DND-41 (cell line): Measurements from ENCODE around the gene SRRT.

Experiments used
- ATAC-seq: fragments of 200-7000 bp; cut with Tn5 transposase; 3 replicates; pipeline ENCODE4 v1.9.1; 2021; ENCODE audit warnings: low read depth; ENCODE audit not compliant: insufficient read depth
- DNase-seq: peaks from one replicate; pipeline ENCODE4 v3.0.0-alpha.2; 2020
- H2AFZ ChIP-seq: 2 replicates; pipeline ENCODE4 v1.6.0; 2012; ENCODE audit warnings: low read depth, low read length
- H3K27ac ChIP-seq: 2 replicates; pipeline ENCODE4 v1.5.1; 2012; ENCODE audit warnings: low read length, inconsistent platforms
- H3K27me3 ChIP-seq: fragments of 200-600 bp; sonication (generic); 2 replicates; pipeline ENCODE4 v1.6.0; 2012; ENCODE audit warnings: low read length, mild to moderate bottlenecking, inconsistent platforms; ENCODE audit not compliant: insufficient read depth, poor library complexity
- H3K36me3 ChIP-seq: 2 replicates; pipeline ENCODE4 v1.5.1; 2012; ENCODE audit warnings: low read length, inconsistent platforms; ENCODE audit not compliant: insufficient read depth
- H3K4me1 ChIP-seq: 2 replicates; pipeline ENCODE4 v1.5.1; 2012; ENCODE audit warnings: mild to moderate bottlenecking, low read length; ENCODE audit not compliant: insufficient read depth
- H3K4me2 ChIP-seq: 2 replicates; pipeline ENCODE4 v1.6.0; 2012; ENCODE audit warnings: mild to moderate bottlenecking, moderate library complexity, low read length, inconsistent platforms; ENCODE audit not compliant: insufficient read depth
- H3K4me3 ChIP-seq, 2 experiments: fragments of 200-600 bp in 1 of 2; shearing (Covaris generic) in 1 of 2; 2 replicates each; pipeline ENCODE4 v1.5.1; 2012 to 2016; ENCODE audit warnings: inconsistent platforms in 2 of 2, low read length in 2 of 2, mild to moderate bottlenecking in 2 of 2, low read depth in 1 of 2, moderate library complexity in 1 of 2
- H3K79me2 ChIP-seq: 2 replicates; pipeline ENCODE4 v1.6.0; 2012; ENCODE audit warnings: low read length, inconsistent platforms; ENCODE audit not compliant: insufficient read depth
- H3K9ac ChIP-seq: 2 replicates; pipeline ENCODE4 v1.6.0; 2012; ENCODE audit warnings: low read depth, mild to moderate bottlenecking, inconsistent platforms, low read length, moderate library complexity
- H3K9me3 ChIP-seq: 2 replicates; pipeline ENCODE4 v1.5.1; 2012; ENCODE audit warnings: low read length, moderate library complexity, mild to moderate bottlenecking, inconsistent platforms; ENCODE audit not compliant: insufficient read depth, severe bottlenecking
- H4K20me1 ChIP-seq: 2 replicates; pipeline ENCODE4 v1.6.0; 2012; ENCODE audit warnings: low read length; ENCODE audit not compliant: insufficient read depth
- CTCF ChIP-seq: IDR thresholded peaks from 2 replicates; pipeline ENCODE4 v1.5.1; 2012; ENCODE audit warnings: borderline replicate concordance, low read length, moderate library complexity, mild to moderate bottlenecking; ENCODE audit not compliant: poor library complexity, severe bottlenecking; ENCODE audit errors: extremely low read depth
- EZH2 ChIP-seq: IDR thresholded peaks from 3 replicates; pipeline ENCODE4 v1.6.1; 2012; ENCODE audit warnings: borderline replicate concordance, low read depth, mild to moderate bottlenecking, moderate library complexity, low read length, inconsistent platforms; ENCODE audit not compliant: severe bottlenecking

SRRT gene

GRCh38 chr7:100830396-100830795, 44.5 kb upstream of the SRRT start:
- Histone ChIP-seq H3K4me3 (no peak overlapping the region), H3K4me2 (no peak overlapping the region), H3K36me3 (no peaks in the 10 kb centered on the region), H3K27ac (no peak overlapping the region), H3K79me2 (no peaks in the 10 kb centered on the region), H2AFZ (no peak overlapping the region), H4K20me1 (no peaks in the 10 kb centered on the region), H3K4me1 (no peaks in the 10 kb centered on the region), H3K27me3 (no peaks in the 10 kb centered on the region), H3K9me3 (no peaks in the 10 kb centered on the region), H3K9ac (no peak overlapping the region)
- DNase-seq, result no peak
- no peak for ATAC-seq
- TF ChIP-seq EZH2 (no peak), CTCF (no peak)

GRCh38 chr7:100832281-100832633, 42.6 kb upstream of the SRRT start:
- no peaks in the 10 kb centered on the region for H4K20me1 ChIP-seq
- H3K79me2 ChIP-seq, result no peaks in the 10 kb centered on the region
- no peak overlapping the region for H3K4me2 ChIP-seq
- no peak overlapping the region for H3K9ac ChIP-seq
- no peaks in the 10 kb centered on the region for H3K9me3 ChIP-seq
- H3K4me1 ChIP-seq, result no peaks in the 10 kb centered on the region
- DNase-seq (no peak), ATAC-seq (no peak)
- H2AFZ ChIP-seq, result no peak overlapping the region
- no peaks in the 10 kb centered on the region for H3K36me3 ChIP-seq
- H3K27me3 ChIP-seq, result no peaks in the 10 kb centered on the region
- H3K4me3 ChIP-seq, result no peak overlapping the region
- TF ChIP-seq EZH2 (no peak), CTCF (no peak)
- H3K27ac ChIP-seq, result no peak overlapping the region

- Histone ChIP-seq H2AFZ (no peak overlapping the region), H3K9ac (no peak overlapping the region), H3K4me2 (no peak overlapping the region), H3K4me3 (no peak overlapping the region), H3K27me3 (no peaks in the 10 kb centered on the region), H3K79me2 (no peaks in the 10 kb centered on the region), H4K20me1 (no peaks in the 10 kb centered on the region), H3K9me3 (no peaks in the 10 kb centered on the region), H3K36me3 (no peaks in the 10 kb centered on the region), H3K4me1 (no peaks in the 10 kb centered on the region), H3K27ac (no peak overlapping the region)
- no peak for DNase-seq
- ATAC-seq, result no peak
- TF ChIP-seq EZH2, result no peak
- TF ChIP-seq CTCF, result no peak
Observed at GRCh38 chr7:100835903-100836811, 38.7 kb upstream of the SRRT start.

- H3K9ac ChIP-seq, result no peak overlapping the region
Observed at GRCh38 chr7:100836812-100837098, 38.1 kb upstream of the SRRT start.

More at GRCh38 chr7:100836812-100837098, 38.1 kb upstream of the SRRT start:
- H3K4me3 ChIP-seq, result no peak overlapping the region
- H3K27ac ChIP-seq, result no peak overlapping the region
- H3K36me3 ChIP-seq, result no peaks in the 10 kb centered on the region
- ATAC-seq (no peak), DNase-seq (no peak)
- H3K4me1 ChIP-seq, result no peaks in the 10 kb centered on the region
- no peaks in the 10 kb centered on the region for H3K79me2 ChIP-seq
- no peaks in the 10 kb centered on the region for H3K9me3 ChIP-seq
- no peak overlapping the region for H3K4me2 ChIP-seq
- no peaks in the 10 kb centered on the region for H4K20me1 ChIP-seq
- H3K27me3 ChIP-seq, result no peaks in the 10 kb centered on the region
- H2AFZ ChIP-seq, result no peak overlapping the region
- TF ChIP-seq CTCF, result no peak
- TF ChIP-seq EZH2, result no peak
